AG10803 (cell line): Measurements from ENCODE around the gene PLEKHH1.

Experiments
- DNase-seq: peaks from one replicate; pipeline ENCODE4 v3.0.0; 2010; ENCODE audit warnings: low read depth
- H3K4me3 ChIP-seq: 2 replicates; pipeline ENCODE4 v1.5.1; 2011; ENCODE audit warnings: mild to moderate bottlenecking, low read length, control low read depth
- TF ChIP-seq, protein P1 (sequence below): conservative IDR thresholded peaks from 2 replicates; pipeline ENCODE4 v1.5.1; 2011; ENCODE audit warnings: mild to moderate bottlenecking, low read length, control low read depth, inconsistent platforms

Gene PLEKHH1

DNA sequence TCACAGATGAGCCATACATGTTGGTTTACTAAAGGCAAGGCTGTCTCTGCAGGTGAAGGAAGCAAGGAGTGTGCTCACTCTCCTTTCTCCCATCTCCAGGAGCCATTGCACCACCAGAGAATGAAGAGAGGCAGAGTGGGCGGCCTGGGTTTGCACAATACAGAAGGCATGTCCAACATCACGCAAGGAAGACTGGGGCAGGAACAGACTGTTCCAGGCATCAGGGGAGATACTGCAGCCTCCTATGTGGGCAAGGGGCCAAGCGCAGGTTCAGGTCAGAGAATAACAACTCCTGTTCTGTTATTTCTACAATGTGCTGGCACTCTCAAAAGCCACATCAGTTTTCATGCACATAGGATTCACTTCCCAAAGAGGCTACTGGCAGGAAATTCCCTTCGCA, 42.9 kb upstream of the PLEKHH1 start:
- H3K4me3 ChIP-seq, result no peak overlapping the region
- TF ChIP-seq, protein P1, sequence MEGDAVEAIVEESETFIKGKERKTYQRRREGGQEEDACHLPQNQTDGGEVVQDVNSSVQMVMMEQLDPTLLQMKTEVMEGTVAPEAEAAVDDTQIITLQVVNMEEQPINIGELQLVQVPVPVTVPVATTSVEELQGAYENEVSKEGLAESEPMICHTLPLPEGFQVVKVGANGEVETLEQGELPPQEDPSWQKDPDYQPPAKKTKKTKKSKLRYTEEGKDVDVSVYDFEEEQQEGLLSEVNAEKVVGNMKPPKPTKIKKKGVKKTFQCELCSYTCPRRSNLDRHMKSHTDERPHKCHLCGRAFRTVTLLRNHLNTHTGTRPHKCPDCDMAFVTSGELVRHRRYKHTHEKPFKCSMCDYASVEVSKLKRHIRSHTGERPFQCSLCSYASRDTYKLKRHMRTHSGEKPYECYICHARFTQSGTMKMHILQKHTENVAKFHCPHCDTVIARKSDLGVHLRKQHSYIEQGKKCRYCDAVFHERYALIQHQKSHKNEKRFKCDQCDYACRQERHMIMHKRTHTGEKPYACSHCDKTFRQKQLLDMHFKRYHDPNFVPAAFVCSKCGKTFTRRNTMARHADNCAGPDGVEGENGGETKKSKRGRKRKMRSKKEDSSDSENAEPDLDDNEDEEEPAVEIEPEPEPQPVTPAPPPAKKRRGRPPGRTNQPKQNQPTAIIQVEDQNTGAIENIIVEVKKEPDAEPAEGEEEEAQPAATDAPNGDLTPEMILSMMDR, result no peak
- no peak for DNase-seq

DNA sequence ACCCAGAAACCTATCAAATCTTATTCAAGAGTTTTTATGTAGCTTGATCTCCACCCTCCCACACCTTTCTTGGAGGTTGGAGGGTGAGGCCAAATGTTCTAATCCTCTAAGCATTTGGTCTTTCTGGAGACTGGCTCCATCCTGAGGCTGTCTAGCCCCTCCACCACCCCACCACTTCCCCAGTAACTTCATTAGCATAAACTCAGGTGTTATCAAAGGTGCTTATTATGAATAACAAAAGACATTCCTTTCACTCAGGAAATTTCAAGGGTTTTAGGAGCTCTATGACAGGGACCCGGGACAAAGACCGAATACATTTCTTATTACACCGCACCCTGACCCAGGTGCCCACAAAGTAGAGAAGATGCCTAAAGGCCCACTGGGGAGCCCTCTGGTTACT, 41.8 kb upstream of the PLEKHH1 start:
- no peak for DNase-seq
- TF ChIP-seq, protein P1, result no peak
- no peak overlapping the region for H3K4me3 ChIP-seq

DNA sequence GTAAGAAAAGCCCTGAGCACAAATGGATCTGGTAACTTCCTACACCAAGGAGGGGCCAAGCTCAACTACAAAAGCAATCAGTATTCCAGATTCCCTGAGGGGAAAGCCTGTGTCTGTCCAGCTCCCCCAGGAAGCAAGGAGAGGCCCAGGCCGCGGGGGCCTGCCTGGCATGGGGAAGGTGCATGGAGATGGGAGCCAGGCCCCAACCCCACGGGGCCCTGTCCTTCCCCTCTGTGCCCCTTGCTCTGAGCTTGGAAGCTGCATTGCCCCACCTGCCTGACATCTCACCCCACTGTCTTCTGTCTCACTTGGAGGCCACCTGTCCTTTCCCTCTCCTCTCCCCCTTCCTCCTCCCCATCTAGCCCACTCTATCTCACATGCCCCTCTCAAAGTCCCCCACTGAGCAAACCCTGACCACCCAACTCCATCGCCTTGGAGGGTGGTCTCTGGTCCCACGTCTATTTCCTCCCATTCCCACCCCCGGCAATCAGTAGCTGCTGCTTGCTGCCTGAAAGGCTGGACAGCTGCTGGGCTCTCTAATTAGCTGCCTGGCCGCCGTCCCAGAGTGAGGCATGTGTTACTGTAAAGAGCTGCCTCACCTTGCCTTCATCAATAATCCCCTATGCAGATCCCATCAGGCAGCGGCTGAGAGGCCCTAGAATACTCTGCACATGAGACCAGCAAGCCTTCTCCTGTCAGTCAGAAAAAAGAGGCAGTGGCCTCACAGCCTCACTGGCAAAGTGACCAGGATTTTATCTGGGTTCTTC, 41.2 kb upstream of the PLEKHH1 start:
- TF ChIP-seq, protein P1, result no peak
- no peak overlapping the region for H3K4me3 ChIP-seq
- no peak for DNase-seq

DNA sequence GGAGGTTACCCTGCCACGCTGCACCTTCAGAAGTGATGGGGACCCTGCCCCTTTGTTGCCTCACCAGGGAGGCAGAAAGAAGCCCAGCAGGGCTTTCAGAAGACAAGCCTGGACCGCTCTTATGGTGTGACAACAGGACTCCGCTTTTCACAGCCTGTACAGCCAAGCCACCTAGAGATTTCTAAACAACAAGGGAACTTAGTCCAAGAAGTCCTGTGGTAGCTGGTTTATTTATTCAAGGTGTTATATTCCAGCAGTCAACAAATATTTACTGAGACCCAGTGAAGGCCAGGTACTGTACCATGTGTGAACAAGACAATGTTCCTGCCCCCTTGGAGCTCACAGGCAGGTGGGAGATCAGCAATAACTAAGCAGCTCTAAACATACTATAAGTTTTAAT, 40.6 kb upstream of the PLEKHH1 start:
- TF ChIP-seq, protein P1, result no peak

DNA sequence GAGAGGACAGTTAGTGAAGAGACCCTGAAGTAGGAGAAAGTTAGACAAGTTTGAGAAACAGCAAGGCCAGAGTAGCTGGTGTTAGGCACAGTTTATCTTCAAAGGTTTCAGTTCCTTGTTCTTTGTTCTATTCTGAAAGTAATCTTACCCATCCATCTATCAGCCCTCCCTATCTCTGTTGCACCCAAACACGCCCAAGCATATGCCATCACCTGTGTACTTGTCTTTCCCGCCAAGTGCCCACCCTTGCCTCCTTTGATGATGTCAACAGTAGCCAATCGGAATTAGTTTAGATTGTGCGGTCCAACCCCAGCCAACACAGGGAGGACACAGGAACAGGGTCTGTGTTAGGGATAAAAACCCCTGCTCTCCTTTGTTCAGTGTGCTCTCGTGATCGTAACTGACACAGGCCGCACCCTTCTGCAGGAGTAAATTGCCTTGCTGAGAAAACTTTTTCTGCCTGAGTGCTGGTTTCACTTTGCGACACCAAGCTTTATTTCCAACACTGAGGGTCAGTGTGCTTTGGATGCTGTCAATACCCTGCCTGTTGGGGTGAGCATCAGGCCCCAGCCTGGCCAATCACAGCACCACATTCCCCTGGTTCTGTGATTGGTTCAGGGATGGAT, 39.9 kb upstream of the PLEKHH1 start:
- no peak for DNase-seq
- TF ChIP-seq, protein P1, result no peak
- H3K4me3 ChIP-seq, result no peak overlapping the region

More for the DNA sequence above, 40.6 kb upstream of the PLEKHH1 start:
- DNase-seq, result no peak
- H3K4me3 ChIP-seq, result no peak overlapping the region

DNA sequence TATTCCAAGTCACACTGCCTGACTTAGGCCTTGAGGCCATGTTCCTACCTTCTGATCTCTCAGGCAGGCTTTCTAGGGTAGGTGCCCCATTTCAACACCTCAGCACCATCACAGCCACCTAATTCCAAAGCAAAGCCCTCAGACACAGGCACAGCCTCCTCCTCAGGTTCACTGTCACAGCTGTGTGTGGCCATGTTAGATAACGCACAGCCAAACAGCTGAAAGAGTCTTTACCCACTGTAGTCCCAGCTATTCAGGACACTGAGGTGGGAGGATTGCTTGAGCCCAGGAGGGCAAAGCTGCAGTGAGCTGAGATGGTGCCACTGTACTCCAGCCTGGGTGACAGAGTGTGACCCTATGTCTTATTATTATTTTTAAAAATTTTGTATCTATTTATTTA, 37.3 kb upstream of the PLEKHH1 start:
- DNase-seq, result no peak
- TF ChIP-seq, protein P1, result no peak
- no peak overlapping the region for H3K4me3 ChIP-seq

DNA sequence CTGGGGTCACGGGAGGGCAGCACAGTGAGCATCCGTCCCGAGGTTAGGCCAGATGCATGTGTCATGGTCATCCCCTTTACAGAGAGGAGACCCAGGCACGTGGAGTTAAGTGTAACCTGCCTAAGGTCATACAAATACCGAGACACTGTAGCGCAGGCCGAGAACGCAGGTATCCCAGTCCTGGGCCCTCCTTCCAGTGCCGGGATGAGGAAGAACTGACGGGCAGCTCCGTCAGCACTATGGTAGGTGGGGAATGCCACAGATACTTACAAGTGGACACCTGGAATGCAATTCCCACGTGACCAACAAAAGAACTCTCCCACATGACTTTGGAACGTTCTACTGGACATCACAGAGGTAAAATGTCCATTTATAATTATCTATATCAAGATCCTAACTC, 35.9 kb upstream of the PLEKHH1 start:
- no peak overlapping the region for H3K4me3 ChIP-seq
- DNase-seq, result no peak
- TF ChIP-seq, protein P1, result no peak
